ENCODE measurements around the gene CCDC137.
"Not testable (repeated sequence)": the region's sequence is repeated elsewhere in the genome, so short reads cannot be mapped to it uniquely, and the experiment has no call there.

CCDC137 gene

DNA sequence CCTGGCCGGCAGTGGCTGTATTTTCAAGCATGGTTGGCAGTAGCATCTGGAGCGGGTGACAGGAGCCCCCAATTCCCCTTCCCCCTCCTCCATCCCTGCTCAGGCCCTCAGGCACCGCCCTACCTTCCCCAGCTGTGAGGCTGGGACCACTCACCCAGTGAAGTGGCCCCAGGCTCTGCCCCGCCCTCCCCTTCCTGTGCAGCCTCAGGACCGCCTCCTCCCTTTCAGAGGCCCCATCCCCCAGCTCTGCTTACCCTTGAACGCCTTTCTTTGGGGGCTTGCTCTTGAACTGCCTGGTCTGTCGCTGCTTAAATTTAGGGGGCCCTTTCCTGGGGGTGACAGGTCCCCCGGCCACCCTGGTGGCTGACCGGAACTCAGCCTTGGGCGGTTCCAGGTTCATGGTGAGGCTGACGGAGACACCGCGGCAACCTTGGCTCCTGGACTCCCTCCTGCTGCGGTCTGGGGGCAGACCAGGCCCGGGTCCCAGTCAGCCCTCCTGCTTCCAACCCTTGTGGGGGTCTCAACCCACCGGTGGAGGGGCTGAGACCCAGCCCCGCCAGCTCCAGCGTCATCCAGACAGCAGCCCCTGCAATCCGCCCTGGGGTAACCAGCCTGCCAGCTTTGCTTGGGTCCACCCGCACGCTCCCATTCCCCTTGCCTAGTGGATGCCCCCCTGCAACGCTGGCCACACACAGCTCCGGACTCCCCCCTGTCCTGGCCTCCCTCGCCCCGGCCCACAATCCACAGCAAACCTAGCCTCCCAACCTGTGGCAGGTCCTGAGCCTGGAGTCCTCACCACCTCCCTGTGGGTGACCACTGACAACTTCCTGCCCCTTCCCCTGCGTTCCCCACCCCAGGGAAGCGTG is 13.4 kb upstream of the CCDC137 start:
- DNase-seq = no peak

GRCh38 chr17:81655378-81656117 is 11.0 kb upstream of the CCDC137 start:
- no peak for DNase-seq

GRCh38 chr17:81656118-81656743 is 10.3 kb upstream of the CCDC137 start, which contains the start of gene PDE6G:
Gene PDE6G, minus strand, starts transcription at chr17:81656542. Its CDS starts 3,237 bp downstream, at chr17:81653305.
- DNase-seq = no peak

DNA sequence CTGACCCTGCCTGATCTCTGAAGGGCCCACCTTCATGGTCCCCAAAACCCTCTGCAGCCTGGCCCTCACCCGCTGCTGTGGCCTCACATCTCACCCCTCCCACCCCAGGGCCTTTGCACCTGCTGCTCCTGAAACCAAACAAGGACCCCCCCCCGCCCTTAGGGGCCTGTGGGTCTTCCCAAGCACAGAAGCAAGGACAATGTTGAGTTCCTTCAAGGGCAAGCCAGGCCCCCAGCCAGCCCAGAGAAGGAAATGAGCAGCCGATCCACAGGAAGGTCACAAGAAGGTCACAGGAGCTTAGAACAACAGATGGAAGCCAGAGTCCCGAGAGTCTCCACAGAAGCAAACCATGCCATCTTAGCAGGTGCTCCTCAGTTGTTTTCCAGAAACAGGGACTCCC is 9.7 kb upstream of the CCDC137 start:
- no peak for DNase-seq

DNA sequence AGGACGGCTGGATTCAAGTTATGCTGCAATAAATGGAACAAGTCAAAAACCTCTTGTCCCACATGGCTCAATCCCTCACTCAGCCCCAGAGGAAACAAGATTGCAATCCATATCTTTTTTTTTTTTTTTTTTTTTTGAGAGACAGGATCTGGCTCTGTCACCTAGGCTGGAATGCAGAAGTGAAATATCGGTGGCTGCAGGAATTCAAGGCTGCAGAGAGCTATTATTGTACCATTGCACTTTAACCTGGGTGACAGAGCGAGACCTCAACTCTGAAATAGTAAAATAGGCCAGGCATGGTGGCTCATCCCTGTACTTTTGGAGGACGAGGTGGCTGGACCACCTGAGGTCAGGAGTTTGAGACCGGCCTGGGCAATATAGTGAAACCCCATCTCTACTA is 7.5 kb upstream of the CCDC137 start:
- no peak for DNase-seq

GRCh38 chr17:81660441-81660840 is 6.1 kb upstream of the CCDC137 start:
- no peak for DNase-seq

DNA sequence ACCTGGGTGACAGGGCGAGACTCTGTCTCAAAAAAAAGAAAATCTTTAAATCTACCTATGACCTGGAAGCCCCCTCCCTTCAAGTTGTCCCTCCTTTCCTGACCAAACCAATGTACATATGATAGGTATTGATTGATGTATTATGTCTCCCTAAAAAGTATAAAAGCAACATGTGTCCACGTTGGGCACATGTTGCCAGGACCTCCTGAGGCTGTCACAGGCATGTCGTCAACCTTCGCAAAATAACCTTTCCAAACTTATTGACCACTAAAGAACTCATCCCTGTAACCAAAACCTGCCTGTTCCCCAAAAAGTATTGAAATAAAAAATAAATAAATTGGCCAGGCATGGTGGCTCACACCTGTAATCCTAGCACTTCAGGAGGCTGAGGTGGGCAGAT is 4.5 kb upstream of the CCDC137 start:
- DNase-seq = no peak

DNA sequence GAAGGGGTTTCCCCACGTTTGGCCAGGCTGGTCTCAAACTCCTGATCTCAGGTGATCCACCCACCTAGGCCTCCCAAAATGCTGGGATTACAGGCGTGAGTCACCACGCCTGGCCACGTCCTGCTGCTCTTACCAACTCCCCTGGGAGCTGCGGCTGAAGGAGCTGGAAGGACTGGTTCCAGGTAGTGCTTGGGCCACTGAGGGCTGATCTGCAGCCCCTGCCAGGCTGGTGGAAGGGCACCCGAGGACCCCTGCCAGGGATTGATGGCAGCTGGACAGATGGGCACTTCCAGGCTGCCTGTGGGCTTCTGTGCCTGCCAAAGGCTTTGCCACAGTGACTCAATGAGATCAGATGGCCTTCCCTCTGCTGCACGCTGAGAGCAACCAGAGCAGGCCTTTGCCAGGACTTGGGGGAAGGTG is 2.5 kb upstream of the CCDC137 start:
- no peak for DNase-seq

DNA sequence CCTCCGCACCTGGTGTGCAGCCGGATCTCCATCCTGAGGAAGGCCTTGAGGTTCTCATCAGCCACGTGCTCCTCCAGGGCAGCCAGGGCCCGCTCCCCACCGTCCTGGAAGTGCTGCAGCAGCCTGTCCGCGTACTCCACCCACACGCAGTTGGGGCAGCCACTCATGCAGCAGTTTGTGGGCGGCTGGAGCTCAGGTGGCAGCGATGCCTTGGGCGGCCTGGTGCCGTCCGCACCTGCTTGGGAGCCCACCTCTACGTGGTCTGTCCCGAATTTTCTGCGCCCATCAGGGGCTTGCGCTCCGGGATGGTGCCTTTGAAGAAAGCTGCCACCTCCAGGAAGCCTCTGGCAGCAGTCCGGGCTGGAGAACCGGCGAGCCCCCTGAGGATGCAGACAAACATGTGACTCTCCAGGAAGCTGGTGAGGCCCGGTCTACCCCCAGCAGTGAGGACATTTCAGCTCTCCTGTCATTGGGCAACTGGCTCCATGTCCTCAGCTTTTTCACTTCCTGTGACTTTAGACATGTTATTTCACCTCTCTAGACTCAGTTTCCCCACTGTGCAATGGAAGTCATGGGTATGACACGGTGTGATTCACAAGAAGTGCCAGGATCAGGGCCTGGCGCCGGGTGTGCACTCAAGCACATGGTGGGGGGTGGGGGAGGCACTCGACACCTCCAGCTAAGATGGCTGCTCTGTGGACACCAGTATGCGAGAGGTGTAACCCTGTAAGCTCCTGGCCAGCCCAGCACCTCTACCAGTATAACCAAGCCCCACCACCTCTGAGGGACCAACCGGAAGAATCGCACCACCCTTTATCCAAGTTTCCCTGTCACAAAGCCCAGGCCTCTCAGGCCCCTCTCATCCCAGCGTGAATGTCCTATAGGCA is 1.1 kb upstream of the CCDC137 start:
- no peak for DNase-seq

- DNase-seq = no peak
Observed at GRCh38 chr17:81666092-81666341, 520 bp upstream of the CCDC137 start.

- no peak for DNase-seq
Observed at GRCh38 chr17:81667754-81668153, 1.2 kb downstream of the CCDC137 start.

DNA sequence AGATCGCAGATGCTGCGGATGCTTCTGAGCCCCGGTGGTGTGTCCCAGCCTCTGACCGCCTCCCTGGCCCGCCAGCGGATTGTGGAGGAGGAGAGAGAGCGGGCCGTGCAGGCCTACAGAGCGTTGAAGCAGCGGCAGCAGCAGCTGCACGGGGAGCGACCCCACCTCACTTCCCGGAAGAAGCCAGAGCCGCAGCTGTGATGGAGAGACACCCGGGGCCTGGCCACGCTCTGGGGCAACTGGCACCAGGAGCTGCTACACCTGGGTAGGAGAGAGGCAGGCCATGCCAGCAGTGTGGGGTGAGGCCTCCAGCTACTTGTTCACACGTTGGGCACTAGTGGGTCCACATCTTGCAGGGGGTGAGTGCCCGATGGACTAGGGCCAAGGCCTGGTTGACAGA is 6.0 kb downstream of the CCDC137 start:
- DNase-seq = no peak

GRCh38 chr17:81672954-81673353 is 6.4 kb downstream of the CCDC137 start:
- no peak for DNase-seq

- DNase-seq = no peak
Observed at GRCh38 chr17:81673561-81674258, 7.2 kb downstream of the CCDC137 start.

- DNase-seq = not testable (repeated sequence)
Observed at GRCh38 chr17:81675515-81676221, 9.1 kb downstream of the CCDC137 start.

- DNase-seq = no peak
Observed at GRCh38 chr17:81676906-81677305, 10.4 kb downstream of the CCDC137 start.

DNA sequence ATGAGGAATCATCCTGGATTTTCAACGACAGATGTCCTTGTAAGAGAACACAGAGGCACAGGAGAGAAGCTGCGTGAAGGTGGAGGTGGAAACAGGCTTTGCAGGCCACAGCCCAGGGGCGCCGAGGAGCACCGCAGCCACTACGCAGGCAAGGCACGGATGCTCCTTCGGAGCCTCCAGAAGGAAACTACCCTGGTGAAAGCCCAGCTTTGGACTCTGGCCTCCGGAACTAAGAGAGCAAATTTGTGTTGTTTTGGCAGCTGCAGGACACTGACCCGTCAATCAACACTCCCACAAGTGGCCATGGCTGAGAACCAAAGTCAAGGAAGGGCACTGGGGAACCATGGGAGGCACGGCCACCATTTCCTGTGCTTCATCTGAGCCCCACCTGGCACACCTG is 13.6 kb downstream of the CCDC137 start:
- no peak for DNase-seq

GRCh38 chr17:81681672-81682071 is 15.1 kb downstream of the CCDC137 start:
- DNase-seq = no peak

- no peak for DNase-seq
Observed at GRCh38 chr17:81682565-81683207, 16.1 kb downstream of the CCDC137 start.

- DNase-seq = no peak
Observed at GRCh38 chr17:81683208-81683583, 16.7 kb downstream of the CCDC137 start.
